ENCODE measurements around the gene NIBAN1.
A peak's percentile ranks its signal among the peaks of the same experiment; 100 is the strongest.
"Not testable (repeated sequence)": the region's sequence is repeated elsewhere in the genome, so short reads cannot be mapped to it uniquely, and the experiment has no call there.

NIBAN1 gene

DNA sequence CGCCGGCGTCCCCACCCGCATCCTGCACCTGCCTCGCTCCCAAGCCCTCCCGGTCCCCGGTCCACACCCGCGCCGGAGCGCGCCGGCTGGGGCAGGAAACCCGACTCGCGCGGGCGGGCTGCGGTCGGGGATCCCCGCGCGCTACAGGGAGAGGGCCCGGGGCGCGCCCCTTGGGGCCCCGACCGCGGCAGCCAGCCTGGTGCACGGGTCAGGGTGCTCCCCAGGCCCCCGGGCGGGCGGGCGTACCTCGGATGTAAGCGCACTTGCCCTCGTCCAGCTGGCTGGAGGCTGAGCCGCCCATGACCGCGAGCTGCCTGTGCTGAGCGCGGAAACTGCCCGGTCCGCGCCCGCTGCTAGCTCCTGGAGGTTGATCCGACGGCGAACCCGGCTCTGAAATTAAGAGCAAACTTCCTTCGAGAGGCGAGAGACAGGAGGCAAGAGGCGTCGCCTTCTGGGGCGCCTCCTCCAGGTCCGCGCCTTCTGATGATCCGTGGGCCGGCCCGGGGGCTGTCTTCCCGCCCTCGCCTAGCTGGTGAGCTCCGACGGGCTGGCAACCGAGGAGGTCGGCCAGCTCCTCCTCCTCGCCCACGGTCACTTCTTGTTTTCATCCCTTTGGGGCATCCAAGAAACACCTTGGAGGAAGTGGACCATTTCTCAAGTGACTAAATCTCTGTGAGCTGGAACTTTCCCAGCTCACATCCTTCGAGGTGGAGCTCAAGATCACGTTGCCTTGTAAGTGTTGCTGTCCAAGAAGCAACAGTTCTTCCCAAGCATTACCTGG lies at the start of gene NIBAN1:
Gene NIBAN1 (minus strand): TSS at position 453 of the 781 bp plus-strand sequence. CDS start 152 bp downstream, at position 301.
- peak; percentile 65 for DNase-seq (ENCODE audit: low read depth)

DNA sequence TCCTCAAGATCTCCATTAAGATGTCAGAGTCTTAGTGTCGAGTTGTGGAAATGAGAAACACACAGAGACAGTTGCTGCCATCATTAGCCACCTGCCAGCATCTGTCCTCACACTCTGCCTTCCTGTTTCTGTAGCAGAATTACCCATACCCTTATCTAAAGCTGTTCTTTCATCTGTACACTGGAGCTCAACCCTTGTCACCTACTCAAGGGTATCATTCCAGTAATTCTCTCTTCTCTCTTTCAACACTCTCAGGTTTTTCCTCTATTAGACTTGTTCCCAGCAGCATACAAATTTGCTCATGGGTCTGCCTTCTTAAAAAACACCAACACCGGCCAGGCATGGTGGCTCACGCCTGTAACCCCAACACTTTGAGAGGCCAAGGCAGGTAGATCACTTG lies 43.7 kb upstream of the NIBAN1 start:
- no peak for DNase-seq (ENCODE audit: low read depth)

DNA sequence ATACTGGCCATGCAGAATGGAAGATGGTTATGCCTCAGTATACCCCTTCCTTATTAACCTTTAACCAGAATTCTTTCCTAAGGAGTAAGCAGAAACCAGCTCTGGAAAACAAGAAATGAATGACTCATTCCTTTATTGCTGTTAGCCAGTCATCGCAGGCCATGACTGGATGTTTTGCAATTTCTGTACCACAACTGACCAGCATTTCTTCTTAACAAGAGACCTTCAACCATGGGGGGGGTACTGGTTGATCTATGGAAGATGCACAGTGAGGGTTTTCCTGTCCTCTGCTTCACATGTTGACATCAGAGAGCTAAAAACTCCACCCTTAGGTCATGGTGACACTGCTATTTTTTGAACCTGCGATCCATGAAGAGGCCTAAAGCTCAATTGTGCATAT lies 43.0 kb upstream of the NIBAN1 start:
- DNase-seq (ENCODE audit: low read depth) = peak; percentile 69

- no peak for DNase-seq (ENCODE audit: low read depth)
Measured at GRCh38 chr1:185016880-185017279, 42.6 kb upstream of the NIBAN1 start.

- no peak for DNase-seq (ENCODE audit: low read depth)
Measured at GRCh38 chr1:185015631-185016030, 41.3 kb upstream of the NIBAN1 start.

GRCh38 chr1:185014941-185015340 lies 40.6 kb upstream of the NIBAN1 start:
- no peak for DNase-seq (ENCODE audit: low read depth)

DNA sequence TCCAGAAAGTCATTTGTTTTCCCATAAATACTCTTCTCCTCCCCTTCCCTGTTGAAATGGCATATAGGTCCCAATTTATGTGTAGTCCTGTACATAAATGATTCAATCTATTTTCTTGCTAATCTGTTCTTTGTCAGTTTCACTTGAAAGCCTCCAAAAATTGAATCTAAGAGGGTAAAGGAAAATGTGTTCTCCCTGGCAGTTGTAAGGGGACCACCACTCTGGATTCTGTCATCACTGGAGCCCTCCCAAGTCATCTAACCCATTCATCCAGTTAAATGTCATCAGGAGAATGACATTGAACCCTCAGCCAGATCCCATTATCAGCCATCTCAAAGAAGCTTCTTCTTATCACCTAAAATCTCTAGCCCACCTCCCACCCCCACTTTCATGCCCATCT lies 36.1 kb upstream of the NIBAN1 start:
- DNase-seq (ENCODE audit: low read depth) = no peak

DNA sequence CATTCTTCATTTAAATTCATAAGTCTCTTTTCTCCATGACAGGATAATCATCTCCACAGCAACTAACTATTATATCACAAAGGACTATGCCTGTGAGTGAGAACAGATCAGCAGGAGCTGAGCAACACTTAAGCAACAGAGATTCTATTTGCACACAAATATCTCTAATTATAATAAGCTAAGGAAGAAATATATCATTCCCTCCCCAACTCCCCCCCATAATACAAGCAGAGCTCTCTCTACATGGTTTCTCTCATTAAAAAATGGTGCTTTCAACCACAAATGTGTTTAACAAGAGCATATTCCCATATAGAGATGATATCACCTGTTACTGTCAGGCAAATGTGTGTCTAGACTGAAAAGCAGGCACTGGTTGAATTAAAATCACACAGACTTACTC lies 34.5 kb upstream of the NIBAN1 start:
- DNase-seq (ENCODE audit: low read depth) = no peak

DNA sequence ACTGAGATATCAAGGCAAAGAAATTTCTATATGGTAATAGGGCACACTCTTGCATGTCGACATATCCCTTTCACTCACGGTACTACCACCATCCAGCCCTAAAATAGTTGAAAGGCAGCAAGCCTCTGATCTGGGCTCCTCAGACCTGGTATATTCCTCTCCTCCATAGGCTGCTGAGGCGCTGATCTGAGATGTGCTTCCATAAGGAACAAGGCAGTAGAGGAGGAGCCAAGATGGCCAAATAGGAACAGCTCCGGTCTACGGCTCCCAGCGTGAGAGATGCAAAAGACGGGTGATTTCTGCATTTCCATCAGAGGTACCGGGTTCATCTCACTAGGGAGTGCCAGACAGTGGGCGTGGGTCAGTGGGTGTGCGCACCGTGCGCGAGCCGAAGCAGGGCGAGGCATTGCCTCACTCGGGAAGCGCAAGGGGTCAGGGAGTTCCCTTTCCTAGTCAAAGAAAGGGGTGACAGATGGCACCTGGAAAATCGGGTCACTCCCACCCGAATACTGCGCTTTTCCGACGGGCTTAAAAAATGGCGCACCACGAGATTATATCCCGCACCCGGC lies 27.1 kb upstream of the NIBAN1 start:
- DNase-seq (ENCODE audit: low read depth) = not testable (repeated sequence)

DNA sequence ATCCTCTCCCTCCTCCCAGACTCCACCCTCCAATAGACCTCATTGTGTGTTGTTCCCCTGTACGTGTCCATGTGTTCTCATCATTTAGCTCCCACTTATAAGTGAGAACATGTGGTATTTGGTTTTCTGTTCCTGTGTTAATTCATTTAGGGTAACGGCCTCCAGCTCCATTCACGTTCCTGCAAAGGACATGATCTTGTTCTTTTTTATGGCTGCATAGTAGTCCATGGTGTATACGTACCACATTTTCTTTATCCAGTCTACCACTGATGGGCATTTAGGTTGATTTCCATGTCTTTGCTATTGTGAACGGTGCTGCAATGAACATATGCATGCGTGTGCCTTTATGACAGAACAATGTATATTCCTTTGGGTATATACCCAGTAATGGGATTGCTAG lies 25.7 kb upstream of the NIBAN1 start:
- DNase-seq (ENCODE audit: low read depth) = not testable (repeated sequence)

DNA sequence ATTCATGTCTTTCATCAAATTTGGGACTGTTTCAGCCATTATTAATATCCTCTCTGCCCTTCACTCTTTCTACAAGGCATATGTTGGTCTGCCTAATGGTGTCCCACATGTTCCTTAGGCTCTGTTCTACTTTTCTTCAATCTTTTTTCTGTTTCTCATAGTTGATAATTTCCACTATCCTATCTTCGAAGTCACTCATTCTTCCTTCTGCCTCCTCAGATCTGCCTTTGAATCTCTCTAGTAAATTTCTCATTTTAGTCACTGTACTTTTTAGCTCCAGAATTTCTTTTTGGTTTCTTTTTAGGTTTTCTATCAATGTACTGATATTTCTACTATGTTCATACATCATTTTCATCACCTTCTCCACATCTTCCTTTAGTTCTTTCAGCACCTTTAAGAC lies 20.0 kb upstream of the NIBAN1 start:
- no peak for DNase-seq (ENCODE audit: low read depth)

GRCh38 chr1:184992271-184992670 lies 18.0 kb upstream of the NIBAN1 start:
- no peak for DNase-seq (ENCODE audit: low read depth)

DNA sequence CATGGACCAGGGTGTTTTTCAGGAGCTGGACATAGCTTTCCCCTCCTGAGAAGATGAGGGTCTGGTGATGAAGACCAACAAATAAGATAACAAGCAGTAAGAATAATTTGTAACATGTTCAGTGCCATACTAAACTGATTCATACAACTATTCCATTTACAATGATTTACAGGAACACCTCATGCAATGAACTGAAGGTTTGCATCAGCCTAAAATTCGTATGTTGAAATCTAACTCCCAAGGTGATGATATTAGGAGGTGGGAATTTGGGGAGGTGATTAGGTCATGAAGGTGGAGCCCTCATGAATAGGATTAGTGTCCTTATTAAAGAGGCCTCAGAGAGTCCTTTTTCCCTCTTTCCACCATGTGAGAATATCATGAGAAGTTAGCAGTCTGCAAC lies 15.9 kb upstream of the NIBAN1 start:
- no peak for DNase-seq (ENCODE audit: low read depth)

DNA sequence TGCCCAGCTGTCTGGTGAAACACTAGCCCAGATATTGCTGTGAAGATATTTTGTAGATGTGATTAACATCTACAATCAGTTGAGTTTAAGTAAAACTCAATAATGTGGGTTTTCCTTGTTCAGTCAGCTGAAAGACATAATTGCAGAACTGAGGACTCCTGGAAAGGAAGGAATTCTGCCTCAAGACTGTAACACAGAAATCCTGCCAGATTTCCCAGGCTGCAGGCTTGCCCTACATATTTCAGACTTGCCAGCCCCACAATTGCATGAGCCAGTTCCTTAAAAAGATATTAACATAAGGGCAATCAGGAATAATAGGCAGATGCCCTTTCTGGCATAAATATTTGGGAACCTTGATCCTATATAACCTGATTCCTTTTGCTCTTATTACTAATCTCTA lies 14.2 kb upstream of the NIBAN1 start:
- DNase-seq (ENCODE audit: low read depth) = no peak

- DNase-seq (ENCODE audit: low read depth) = no peak
Measured at GRCh38 chr1:184987696-184988095, 13.4 kb upstream of the NIBAN1 start.

- no peak for DNase-seq (ENCODE audit: low read depth)
Measured at GRCh38 chr1:184986250-184986649, 11.9 kb upstream of the NIBAN1 start.

DNA sequence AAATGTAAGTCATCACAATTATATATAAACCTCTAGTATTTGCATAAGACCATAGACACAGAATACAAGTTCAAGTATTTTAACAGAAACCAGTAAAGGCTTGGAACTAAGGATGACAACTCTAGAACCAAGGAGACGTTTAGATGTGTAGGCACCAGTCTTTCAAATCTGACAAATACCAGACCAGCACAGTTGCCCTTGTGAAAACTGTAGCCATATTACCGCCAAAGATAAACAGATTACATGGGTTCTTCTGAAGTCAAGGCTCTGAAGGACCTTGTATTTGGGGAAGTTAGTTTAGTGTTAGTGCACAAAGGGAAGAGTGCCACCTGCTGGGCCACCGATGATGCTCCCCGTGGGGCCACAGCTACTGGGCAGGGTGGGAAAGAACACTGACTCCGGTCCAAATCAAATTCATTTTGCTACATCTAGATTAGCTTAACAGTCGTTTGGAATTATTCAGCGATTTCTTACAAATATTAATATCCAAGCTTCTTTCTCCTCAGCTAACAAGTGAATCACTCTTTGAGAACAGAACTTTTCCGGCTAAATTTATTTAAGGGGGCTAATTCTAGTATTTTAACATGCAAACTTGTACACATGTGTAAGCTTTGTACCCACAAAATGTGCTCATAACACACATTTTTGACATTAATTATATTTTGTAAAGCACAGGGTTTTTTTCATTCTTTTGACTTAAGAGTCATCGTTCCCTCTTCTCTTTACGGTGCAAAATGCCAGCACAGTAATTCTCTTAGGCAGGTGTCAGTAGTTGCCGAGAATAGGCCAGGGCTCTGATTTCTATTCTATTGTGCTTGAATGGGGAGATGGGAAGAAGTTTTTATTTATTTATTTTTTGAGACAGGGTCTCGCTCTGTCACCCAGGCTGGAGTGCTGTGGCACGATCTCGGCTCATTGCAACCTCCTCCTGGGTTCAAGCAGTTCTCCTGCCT lies 8.0 kb upstream of the NIBAN1 start:
- peak; percentile 74 for DNase-seq (ENCODE audit: low read depth)

GRCh38 chr1:184980726-184981125 lies 6.4 kb upstream of the NIBAN1 start:
- no peak for DNase-seq (ENCODE audit: low read depth)

DNA sequence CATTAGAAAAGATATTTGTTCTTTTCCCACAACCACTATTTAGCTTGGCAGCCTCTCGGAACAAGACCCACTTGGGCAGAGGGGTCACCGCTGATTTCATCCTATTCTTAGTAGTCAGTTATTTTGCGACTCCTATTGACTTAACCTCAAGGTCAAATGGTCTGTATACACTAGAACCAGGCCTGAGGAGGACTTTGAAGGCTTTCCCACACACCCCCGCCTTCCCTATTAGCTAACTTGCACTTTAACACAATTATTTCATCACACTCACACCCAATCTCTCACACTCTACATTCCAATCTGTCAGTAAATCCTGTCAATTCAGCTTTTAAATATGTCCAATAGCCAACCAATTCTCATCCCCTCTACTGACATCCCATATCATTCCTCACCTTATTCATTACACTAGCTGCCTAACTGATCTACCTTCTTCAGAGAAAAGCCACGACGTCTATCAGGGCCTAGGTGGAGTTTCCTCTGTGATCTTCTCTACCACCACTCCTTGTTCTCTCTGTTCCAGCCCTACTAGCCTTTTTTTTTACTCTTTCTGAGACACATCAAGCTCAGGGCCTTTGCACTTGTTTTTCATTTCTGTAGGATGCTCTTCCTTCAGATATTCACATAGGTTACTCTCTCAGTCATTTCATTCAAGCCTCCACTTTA lies 1.0 kb upstream of the NIBAN1 start:
- DNase-seq (ENCODE audit: low read depth) = no peak

DNA sequence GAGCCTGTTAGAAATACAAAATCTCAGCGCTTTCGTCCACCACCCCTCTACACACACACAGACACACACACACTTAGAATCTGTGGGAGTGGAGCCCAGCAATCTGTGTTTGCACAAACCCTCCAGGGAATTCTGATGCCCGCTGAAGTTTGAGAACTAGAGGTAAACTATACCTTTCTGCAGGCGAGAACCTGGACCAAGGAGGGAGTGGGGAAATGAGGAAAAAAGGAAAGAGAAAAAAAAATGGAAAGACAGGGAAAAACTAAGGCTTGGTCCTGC lies 468 bp upstream of the NIBAN1 start:
- DNase-seq (ENCODE audit: low read depth) = no peak

DNA sequence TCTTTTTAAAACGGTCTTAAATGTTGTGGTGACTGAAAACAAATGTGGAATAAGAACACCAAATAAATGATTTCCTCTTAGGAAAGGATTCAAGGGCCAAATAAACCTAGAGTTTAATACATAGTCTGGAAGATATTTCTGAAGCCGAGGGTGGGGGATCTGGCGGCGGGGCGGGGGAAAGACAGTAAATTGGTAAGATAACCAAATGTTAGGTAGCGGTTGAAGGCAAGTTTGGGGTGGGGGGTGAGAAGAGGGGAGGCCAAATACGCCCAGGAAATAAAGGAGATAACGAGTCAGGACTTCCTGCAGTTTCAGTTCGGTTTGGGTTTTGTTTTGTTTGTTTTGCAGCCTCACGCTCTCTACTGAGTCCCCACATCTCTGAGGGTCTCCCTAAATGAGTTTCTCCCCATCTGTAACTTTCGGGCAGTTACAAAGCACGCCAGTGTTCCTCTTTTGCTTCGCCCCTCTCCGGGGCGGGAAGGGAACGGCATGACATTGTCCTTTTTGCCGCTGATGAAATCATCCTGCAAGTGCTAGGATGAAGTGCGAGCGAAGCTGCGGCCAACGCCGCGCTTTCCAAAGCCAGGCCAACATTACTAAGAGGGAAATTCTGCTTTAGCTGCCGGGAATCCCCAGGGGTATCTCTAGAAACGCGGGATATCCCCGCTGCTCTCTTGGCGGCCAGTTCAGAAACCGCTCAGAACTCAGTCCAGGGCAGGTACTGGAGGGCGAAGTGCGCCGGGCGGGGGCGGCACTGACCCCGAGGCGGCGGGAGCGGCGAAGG lies 844 bp downstream of the NIBAN1 start:
- peak; percentile 79 for DNase-seq (ENCODE audit: low read depth)

All from fibroblast of the conjunctiva (primary cell).